HG03097 (cell line): ENCODE data around the gene FBRS.

Experiments
- ATAC-seq: cut with Tn5 transposase; IDR thresholded peaks from one replicate; pipeline ENCODE4 v1.9.1; 2021; ENCODE audit not compliant: unreplicated experiment, low FRiP score

The FBRS gene

DNA sequence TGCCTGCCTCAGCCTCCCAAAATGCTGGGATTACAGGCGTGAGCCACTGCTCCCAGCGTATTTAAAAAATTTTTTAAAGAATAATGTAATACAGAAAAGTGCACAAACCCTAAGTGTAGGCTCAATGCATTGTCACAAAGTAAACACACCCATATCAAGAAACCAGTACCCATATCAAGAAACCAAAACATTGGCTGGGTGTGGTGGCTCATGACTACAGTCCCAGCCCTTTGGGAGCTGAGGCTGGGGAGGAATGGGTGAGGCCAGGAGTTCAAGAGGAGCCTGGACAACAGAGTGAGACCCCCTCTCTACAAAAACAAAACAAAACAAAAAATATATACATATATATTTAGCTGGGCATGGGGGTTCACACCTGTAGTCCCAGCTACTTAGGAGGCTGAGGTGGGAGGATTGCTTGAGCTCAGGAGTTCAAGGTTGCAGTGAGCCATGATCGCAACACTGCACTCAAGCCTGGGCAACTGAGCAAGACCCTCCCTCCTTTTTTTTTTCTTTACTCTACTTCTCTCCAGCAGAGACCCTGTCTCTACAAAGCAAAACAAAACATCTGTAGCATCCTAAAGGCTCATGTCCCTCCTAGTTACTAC lies 16.8 kb upstream of the FBRS start:
- no peak for ATAC-seq

DNA sequence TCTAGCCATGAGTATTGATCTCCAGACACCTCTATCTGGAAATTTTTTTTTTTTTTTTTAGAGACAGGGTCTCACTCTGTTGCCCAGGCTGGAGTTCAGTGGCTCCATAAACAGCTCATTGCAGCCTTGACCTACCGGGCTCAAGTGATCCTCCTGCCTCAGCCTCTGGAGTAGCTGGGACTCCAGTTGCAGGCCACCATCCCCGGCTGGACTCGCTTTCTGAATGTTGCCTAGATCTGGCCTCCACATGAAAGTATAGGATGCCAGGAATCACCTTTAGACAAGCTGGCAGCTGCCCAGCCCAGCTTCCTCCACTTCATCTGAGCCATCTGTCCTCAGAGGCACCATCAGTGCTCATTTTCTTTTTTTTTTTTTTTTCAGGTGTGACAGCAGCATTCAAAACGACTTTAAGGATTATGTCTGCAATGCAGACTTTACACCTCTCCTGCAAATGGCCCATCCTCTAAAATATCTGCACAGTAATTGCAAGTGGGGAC lies 13.8 kb upstream of the FBRS start:
- ATAC-seq, result no peak

DNA sequence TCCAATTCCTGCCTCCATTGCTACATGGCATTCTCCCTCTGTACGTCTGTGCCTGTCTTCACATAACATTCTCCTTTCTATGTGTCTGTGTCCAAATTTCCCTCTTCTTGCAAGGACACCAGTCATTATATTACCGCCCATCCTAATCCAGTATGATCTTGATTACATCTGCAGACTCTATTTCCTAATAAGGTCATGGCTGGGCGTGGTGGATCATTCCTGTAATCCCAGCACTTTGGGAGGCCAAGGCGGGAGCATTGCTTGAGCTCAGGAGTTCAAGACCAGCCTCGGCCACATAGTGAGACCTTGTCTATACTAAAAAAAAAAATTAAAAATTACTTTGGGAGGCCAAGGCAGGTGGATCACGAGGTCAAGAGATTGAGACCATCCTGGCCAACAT lies 12.5 kb upstream of the FBRS start:
- ATAC-seq, result no peak

DNA sequence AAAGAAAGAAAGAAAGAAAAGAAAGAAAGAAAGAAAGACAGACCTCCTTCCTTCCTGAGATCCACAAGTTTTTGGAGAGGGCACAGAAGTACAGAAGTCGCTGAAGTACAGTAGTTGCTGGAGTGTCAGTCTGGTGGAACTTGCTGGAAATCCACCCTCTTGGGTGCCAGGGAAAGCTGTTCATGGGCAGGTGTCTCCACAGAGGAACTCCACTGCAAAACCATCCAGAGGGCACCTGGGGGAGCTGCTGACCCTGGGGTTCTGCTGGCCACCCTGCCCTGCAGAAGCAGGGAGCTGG lies 11.0 kb upstream of the FBRS start:
- no peak for ATAC-seq

DNA sequence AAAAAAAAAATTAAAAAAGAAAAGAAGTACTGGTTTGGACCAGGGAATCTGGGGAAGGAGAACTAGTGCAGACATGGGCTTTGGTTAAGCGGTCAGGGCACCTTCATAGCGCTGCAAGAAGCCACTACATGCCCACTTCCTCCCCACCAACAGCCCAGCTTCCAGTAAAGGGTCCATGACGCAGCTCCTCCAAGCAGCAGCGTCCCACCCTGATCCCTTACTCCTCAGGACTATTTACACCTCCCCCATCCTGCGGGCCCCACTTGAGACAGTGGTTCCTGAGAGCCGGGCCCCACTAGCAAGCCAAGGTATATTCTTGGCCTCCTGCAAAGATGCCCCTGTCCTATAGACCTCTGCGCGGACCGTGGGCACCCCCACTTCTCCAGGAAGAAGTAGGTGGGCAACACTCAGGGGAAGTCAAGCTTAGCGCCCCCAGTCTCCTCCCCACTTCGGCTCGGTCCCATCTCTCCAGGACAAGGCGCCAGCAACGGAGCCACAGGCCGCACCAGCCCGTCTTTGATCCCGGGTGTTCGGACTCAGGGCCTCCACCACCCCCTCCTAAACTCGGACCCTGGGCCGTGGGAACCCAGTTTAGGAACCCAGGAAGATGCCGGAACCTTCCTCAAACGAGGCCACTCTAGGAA lies 8.4 kb upstream of the FBRS start:
- ATAC-seq, result no peak

DNA sequence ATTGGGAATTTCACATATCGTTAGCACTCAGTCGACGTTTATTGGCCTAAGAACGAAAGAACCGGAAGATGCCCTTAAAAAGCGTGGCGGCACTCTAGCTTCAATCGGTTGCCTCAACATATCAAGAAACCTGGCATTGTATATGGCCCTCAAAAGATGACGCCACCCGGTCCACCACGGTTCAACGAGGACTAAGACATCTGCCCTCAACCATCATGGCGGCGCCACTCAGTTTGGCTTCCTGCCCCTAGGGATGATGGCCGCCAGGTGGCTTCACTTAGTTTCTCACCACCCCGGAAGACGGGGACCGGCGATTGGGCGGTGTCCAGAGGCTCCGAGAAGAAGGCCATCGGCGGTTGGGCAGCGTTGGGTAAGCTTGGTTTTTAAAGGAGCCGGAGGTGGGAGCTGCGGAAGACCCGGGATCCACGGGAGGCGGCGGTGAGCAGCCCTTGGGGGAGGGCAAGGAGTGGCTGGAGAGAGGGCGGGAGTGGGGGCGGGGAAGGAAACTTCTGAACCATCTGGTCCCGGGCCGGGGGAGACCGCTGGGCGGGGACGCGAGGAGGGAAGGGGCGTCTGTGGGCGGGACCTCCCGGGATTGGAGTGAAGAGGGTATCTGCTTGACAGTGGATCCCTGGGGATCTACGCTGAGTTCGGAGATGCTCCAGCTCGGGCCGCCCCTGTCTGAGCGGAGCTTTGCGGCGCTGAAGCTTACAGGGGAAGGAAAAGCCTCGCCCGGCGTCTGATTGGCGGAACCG lies 7.7 kb upstream of the FBRS start, which contains the start of gene PRR14:
TSS of gene PRR14 (plus strand) at position 592 of the 755 bp plus-strand sequence. CDS start 686 bp downstream, outside the sequence.
- peak; percentile 68 for ATAC-seq

DNA sequence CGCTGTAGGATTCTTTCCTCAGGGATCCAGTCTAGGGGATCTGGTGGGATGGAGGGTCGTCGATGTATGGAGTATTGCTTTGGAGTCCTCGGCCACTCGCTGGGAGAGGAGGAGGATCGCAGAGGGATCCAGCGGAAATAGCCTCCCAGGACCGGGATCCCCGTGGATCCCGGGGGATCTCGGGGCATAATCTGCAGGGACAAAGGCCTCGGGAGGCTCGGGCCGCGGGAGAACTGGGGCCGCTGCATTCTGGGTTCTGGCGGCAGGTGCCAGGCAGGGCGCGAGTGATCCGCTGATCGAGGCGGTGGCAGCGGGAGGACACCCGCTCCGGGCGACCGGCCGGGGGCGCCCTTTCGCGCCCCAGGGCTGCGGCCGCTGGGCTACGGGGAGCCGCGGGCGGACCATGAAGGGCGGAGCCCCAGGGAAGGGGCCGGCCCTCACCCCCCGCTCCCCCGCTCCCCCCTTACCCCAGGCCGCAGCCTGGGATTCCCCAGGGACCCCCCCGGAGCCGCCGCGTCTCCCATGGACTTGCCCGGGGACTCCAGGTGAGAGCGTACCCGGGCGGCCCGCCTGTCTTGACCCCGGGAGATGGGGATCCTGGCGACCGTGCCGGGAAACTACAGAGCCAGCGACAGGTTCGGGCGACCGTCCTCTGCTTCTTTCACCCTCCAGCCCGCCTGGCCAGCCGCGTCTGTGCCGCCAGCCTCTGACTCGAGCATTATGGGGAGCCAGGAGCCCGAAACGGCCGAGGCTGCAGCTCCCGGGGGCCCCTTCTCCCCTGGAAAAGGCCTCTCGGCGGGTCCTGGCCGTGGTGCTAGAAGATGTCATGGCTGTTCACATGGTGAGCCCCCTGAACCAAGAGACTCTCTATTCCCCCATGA lies 6.9 kb upstream of the FBRS start:
- peak; percentile 41 for ATAC-seq

DNA sequence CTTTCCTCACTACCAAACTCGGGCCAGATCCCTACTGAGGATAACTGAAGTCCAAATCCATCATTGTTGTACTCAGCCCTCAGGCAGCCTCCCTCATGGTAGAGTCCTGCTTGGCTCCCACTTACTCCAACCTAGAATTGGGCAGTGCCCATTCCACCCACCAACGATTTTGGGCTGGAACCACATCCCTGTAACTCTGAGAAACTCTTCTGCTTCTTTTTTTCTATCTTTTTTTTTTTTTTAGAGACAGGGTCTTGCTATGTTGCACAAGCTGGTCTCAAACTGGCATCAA lies 6.3 kb upstream of the FBRS start:
- no peak for ATAC-seq

DNA sequence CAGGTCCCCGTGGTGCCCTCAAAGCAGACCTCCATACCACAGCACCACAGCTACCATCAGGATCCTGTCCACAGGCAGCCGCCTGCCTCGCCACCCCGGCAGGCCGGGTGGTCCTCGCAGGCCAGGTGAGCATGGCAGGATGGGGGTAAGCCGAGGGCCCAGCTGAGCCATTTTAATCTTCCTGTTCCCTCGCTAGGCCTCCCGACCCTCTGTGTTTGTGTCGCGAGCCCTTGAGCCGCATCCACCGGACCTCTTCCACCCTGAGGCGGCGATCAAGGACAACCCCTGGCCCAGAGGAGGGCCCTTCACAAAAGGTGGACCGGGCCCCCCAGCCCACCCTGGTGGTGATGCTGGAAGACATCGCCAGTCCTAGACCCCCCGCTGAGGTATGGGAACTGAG lies 5.5 kb upstream of the FBRS start:
- ATAC-seq, result no peak

DNA sequence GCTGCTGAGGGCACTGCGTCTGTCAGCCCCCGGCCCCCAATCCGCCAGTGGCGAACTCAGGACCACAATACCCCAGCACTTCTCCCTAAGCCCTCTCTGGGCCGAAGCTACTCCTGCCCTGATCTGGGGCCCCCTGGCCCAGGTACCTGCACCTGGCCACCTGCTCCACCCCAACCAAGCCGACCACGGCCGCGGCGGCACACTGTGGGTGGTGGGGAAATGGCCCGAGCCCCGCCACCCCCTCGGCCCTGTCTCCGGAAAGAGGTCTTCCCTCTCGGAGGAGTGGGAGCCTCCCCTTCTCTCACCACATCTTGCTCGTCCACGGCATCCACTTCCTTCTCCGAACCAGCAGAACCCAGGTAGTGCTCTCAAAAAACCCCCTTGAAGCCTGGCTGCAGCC lies 3.4 kb upstream of the FBRS start:
- ATAC-seq, result no peak

DNA sequence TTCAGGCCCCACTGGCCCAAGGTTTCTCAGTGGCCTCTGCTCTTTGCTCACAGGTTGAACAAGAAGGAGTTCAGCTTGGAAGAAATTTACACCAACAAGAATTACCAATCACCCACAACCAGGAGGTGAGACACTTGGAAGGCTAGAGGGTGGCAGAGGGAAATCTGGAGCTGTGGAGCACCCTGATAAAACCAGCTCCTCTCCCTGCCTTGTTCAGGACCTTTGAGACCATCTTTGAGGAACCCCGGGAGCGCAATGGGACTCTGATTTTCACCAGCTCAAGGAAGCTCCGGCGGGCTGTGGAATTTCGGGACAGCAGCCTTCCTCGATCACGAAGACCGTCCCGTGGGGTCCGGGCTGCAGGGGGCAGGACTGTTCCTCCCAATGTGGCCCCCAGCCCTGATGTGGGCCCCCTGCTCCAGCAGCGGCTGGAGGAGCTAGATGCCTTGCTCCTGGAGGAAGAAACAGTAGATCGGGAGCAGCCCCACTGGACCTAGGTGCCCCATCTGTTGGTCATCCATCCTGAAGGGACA lies 2.4 kb upstream of the FBRS start:
- ATAC-seq, result no peak

DNA sequence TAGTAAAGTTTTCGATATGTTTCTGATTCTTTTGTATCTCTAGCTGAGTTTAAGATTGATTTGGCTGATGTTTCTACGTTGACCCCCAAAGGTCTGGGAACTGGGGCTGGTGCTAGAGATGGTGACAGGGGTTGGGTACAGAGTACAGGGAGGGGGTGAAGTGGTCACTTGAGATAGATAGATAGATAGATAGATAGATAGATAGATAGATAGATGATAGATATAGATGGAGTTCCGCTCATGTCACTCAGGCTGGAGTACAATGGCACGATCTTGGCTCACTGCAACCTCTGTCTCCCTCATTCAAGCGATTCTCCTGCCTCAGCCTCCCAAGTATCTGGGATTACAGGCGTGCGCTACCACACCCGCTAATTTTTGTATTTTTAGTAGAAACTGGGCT lies 1.8 kb upstream of the FBRS start:
- no peak for ATAC-seq

DNA sequence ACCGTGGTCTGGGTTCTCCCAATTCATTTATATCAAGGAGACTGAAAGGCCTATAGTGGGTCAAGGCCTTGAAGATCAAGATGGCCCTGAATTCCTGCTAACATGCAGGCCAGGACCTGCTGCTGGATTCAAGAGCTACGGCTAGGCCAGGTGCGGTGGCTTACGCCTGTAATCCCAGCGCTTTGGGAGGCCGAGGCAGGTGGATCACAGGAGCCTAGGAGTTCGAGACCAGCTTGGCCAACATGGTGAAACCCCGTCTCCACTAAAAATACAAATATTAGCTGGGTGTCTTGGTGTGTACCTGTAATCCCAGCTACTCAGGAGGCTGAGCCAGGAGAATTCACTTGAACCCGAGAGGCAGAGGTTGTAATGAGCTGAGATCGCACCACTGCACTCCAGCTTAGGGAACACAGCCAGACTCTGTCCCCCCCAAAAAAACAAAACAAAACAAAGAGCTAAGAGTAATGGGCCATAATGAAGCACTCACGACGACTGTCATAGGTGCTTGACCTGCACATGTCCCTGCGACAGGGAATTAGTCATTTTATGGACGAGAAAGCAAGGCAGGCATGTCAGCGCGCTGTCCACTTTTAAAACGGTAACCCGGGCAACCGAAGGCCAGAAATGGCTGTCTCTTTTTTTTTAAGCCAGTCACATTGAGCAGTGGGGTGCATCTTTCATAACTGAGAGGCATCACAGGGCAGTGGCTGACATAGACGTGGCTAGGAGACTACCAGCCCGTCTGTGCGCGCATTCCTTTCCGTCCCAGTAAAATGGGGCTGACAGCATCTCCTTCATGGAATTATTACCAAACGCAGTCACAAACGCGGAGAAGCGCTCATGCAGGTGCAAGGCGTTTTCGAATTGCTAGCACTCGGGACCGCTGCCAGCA lies 1.0 kb upstream of the FBRS start:
- ATAC-seq, result no peak

DNA sequence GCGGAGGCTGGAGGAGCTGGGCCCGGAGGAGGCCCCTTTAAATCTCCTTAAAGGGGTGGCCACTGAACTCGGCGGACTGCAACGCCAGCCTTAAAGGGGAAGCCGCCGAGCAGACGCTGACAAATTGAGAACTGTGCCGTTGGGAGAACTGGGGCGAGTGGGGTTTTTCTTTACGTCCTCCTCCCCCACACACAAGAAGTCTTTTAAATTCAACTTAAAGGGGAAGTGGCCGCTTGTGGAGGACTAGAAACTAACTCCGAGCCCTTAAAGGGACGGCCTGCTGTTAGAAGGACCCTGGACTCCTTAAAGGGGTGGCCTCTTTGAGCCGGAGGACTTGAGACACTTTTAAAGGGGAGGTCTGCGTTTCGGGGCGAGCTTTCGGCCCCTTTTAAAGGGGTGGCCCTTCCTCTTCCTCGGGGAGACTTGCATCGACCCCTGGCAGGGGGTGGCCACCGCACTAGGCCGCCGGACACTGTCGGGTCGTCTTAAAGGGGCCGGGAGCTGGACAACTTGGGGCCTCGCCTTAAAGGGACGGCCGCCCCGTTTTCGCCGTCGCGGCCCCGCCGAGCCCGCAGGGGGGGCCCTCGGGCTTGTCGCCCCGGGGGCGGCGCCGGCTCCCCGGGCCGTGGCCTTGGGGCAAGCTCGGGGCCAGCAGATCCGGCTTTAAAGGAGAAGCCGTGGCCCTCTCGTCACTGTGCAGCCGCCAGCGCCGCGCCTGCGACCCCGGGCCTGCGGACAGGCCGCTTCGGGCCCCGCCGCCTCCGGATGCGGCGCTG lies 688 bp downstream of the FBRS start:
- peak; percentile 29 for ATAC-seq

DNA sequence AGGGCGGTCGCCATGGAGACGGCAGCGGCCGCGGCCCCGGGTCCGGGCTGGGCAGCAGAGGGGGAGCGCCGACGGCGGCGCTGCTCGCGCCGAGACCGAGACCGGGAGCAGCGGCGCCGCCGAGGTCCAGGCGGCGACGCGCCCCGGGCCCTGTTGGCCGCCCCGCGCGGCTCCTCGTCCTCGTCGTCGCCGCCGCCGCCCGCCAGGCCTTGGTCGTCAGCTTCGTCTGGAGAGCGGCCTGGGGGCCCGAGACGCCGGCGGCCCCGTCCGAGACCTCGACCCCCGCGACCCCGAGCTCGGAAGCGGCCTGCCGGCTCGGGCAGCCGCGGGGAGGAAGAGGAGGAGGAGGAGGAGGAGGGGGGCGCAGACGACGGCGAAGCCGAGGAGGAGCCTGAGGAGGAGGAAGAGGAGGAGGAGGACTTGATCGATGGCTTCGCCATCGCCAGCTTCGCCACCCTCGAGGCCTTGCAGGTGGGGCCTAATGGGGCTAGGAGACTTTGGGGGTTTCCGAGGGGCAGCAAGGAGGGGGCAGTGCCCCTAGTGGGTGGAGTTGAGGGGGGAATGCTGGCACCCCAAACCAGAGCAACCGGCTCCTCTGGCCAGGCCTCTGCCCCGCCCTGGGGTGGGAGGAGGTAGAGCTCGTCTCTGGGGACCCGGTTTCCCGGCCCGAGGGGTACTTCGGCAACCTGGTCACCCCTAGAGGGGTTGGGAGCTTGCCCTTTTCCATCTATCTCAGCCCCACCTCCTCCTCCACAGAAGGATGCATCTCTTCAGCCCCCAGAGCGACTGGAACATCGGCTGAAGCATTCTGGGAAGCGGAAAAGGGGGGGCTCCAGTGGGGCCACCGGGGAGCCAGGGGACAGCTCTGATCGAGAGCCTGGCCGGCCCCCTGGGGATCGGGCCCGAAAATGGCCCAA lies 1.5 kb downstream of the FBRS start:
- ATAC-seq, result no peak

DNA sequence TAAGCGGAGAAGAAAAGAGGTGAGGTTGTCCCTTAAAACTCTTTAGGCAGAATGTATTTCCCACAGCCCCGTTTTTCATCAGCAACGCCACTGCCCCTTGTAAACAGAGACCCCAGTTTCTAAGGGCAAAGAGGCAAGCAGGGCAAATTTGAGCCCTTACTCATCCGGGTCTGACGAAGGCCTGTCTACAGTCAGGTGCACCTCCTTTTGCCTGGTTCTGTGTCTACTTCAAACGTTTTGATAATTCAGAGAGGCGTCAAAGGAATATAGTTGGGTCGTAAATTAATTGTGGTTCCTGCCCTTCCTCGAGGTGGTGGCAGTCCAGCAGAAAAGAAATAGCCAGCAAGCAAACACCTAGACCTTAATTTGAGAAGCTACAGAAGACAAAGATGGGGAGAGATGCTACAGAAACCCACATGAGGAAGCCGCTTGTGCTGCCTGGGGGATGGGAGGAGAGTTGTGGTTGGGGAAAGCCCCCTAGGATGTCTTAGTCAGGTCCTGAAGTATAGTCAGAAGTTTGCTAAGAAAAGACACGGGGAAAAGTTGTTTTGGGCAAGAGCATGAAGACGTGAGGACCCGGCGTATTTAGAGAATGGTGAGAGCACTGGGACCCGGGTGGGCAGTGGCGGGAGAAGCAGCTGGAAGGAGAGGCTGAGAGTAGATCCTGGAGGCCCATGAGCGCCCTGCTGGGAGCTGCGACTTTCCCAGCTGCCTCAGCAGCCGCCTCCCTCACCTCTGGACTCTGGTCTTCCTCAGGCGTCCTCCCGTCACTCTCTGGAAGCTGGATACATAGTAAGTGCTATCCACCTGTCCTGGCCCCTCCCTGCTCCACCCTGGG lies 2.4 kb downstream of the FBRS start:
- ATAC-seq, result no peak

DNA sequence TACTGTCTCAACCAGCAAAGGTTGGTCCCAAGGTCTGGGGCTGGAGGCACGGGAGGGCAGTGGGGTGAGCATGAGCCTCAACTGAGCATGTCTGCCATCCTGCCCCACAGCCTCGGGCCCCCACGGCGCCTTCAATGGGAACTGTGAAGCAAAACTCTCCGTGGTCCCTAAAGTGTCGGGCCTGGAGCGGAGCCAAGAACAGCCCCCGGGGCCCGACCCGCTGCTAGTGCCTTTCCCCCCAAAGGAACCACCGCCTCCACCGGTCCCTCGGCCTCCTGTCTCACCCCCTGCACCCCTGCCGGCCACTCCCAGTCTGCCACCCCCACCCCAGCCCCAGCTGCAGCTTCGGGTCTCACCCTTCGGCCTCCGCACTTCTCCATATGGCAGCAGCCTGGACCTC lies 4.2 kb downstream of the FBRS start:
- no peak for ATAC-seq
